ENCODE data around the gene ANTXRL. TPM values are rescaled to one million over a fixed set of nuclear protein-coding genes. Genes with fewer than 3 reads are reported as not detected.
"Not testable (repeated sequence)": the region's sequence is repeated elsewhere in the genome, so short reads cannot be mapped to it uniquely, and the experiment has no call there.

The ANTXRL gene
- total RNA-seq, 1 donor from 2014 or later: not detected

DNA sequence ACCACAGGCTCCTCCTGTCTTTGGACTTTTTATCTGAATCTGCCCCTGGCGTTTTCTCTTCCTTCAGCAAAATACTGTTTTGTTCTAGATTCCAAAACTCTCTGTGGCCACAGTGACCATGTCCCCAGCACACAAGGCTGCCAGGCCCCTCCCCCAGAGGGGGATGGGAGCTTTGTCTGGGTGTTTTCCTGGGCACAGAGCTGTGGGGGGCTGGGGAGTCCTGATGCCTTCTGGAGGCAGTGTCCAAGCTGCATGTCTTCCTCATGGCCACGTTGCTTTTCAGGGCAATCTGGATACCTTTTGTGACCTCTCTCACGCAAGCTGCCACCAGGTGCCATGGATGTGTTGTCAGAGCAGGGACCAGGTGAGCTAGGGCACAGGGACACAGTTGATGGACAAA lies 26.2 kb downstream of the ANTXRL start:
- no peaks in the 10 kb centered on the region for H3K27me3 Mint-ChIP-seq (ENCODE audit: low read depth)
- no peaks in the 10 kb centered on the region for H3K4me1 Mint-ChIP-seq (ENCODE audit: low read depth)
- no peak overlapping the region for H3K4me3 Mint-ChIP-seq (ENCODE audit: unreplicated experiment)
- TF ChIP-seq, protein P1, sequence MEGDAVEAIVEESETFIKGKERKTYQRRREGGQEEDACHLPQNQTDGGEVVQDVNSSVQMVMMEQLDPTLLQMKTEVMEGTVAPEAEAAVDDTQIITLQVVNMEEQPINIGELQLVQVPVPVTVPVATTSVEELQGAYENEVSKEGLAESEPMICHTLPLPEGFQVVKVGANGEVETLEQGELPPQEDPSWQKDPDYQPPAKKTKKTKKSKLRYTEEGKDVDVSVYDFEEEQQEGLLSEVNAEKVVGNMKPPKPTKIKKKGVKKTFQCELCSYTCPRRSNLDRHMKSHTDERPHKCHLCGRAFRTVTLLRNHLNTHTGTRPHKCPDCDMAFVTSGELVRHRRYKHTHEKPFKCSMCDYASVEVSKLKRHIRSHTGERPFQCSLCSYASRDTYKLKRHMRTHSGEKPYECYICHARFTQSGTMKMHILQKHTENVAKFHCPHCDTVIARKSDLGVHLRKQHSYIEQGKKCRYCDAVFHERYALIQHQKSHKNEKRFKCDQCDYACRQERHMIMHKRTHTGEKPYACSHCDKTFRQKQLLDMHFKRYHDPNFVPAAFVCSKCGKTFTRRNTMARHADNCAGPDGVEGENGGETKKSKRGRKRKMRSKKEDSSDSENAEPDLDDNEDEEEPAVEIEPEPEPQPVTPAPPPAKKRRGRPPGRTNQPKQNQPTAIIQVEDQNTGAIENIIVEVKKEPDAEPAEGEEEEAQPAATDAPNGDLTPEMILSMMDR (IDR thresholded peaks at IDR 0.05): no peak
- no peak for DNase-seq (ENCODE audit: low spot score)
- no peak overlapping the region for H3K27ac Mint-ChIP-seq (ENCODE audit: unreplicated experiment)
- no peaks in the 10 kb centered on the region for H3K36me3 Mint-ChIP-seq (ENCODE audit: low read depth)
- no peaks in the 10 kb centered on the region for H3K9me3 Mint-ChIP-seq (ENCODE audit: low read depth)

DNA sequence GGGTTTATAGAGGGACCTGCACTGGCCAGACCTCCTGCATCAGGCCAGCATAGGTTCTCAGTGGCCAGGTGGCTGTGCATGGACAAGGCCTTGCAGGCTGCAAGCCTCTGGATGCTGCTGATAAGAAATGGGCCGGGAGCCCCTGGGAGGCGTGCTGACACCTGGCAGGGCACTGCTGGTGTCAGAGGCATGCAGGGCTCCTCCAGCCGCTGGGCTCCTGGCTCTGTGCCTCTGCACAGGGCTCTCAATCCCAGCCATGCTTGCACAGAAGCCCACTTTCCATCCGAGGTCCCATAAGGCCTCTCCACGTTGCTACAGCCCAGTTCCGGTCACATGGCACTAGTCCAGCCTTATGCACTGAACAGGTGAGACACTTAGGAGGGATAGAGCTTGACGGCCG lies 27.3 kb downstream of the ANTXRL start:
- Mint-ChIP-seq H3K9me3 (ENCODE audit: low read depth) (no peaks in the 10 kb centered on the region), H3K36me3 (ENCODE audit: low read depth) (no peaks in the 10 kb centered on the region), H3K27me3 (ENCODE audit: low read depth) (no peaks in the 10 kb centered on the region), H3K4me3 (ENCODE audit: unreplicated experiment) (no peak overlapping the region), H3K4me1 (ENCODE audit: low read depth) (no peaks in the 10 kb centered on the region), H3K27ac (ENCODE audit: unreplicated experiment) (no peak overlapping the region)
- TF ChIP-seq, protein P1 (IDR thresholded peaks at IDR 0.05): no peak
- DNase-seq (ENCODE audit: low spot score): peak; percentile 78

DNA sequence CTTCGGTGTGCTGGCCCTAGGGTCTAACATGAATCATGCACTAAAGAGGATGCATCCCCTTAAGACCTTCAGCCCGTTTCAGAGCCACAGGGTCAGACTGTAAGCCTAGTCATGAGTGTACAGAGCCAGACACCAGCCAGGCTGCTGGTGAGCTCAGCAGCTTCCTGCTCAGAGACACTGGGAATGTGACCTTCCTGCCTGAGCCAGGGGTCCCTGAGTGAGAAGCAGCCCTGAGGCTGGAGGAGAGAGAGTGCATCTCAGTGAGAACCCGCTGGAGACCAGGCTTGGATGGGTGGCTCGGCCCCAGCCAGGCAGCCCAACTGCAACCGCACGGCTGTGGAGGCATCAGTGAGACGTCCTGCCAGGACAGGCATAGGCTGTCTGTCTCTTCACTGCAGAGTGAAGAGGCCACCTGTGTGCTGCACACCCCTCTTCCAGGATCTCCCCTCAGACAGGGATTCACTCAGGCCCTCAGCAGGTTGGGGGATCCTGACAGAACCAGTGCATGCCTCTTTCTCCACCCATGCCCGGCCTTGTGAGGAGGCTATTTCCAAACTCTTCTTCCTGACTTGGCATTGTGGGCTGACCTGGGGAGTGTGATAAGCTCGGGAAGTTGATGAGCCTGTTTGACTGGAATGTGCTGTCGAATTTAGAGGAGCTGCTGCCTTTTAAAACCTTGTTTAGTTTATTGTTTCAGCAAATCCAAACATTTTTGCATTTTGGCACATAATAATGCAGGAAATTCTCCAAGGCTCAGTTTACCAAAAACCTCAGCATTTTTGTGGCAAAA lies 28.5 kb downstream of the ANTXRL start:
- DNase-seq (ENCODE audit: low spot score); H3K9me3 Mint-ChIP-seq (ENCODE audit: low read depth); H3K27ac Mint-ChIP-seq (ENCODE audit: unreplicated experiment); H3K36me3 Mint-ChIP-seq (ENCODE audit: low read depth); H3K4me1 Mint-ChIP-seq (ENCODE audit: low read depth); H3K27me3 Mint-ChIP-seq (ENCODE audit: low read depth); H3K4me3 Mint-ChIP-seq (ENCODE audit: unreplicated experiment): not testable (repeated sequence)

DNA sequence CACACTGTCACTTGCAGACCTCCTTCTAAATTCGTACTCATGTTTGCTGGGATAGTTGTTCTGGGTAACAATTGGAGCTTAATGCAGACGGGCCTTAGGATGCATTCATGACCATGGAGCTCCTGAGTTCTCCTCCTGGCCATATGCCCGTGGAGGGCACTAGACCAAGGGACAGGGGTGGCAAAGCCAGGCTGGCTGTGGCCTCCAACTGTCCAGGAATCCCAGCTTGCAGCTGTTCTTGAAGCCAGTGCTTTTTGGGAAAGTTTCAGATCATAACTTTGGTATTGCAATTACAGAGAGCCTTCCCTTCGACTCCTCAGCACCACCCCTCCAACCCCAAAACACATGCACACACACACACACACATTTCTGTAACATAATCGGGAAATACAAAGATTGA lies 30.6 kb downstream of the ANTXRL start:
- Mint-ChIP-seq H3K4me3 (ENCODE audit: unreplicated experiment) (no peak overlapping the region), H3K36me3 (ENCODE audit: low read depth) (no peaks in the 10 kb centered on the region), H3K9me3 (ENCODE audit: low read depth) (no peaks in the 10 kb centered on the region), H3K27me3 (ENCODE audit: low read depth) (peaks cover 3% of the 10 kb centered on the region), H3K4me1 (ENCODE audit: low read depth) (no peaks in the 10 kb centered on the region), H3K27ac (ENCODE audit: unreplicated experiment) (no peak overlapping the region)
- TF ChIP-seq, protein P1 (IDR thresholded peaks at IDR 0.05): no peak
- DNase-seq (ENCODE audit: low spot score): no peak

DNA sequence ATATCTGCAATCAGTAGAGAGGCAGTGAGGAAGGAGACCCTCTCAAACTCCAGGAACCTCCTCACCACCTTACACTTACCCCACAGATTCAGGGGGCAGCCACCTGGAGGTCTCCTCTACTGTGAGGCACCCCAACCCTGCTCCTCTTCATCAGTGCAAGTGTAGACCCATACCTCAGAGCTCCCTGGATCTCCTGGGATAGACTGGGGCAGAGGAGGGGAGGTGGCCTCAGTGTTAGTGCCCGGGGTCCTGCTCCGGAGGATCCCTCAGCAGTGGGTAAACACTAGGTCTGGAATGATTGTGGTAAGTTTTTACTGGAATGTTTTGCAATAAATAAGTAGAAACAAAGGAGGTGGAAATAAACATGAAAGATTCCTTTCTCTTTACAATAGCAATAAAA lies 31.1 kb downstream of the ANTXRL start:
- no peak overlapping the region for H3K4me3 Mint-ChIP-seq (ENCODE audit: unreplicated experiment)
- no peaks in the 10 kb centered on the region for H3K4me1 Mint-ChIP-seq (ENCODE audit: low read depth)
- no peaks in the 10 kb centered on the region for H3K36me3 Mint-ChIP-seq (ENCODE audit: low read depth)
- peaks cover 3% of the 10 kb centered on the region for H3K27me3 Mint-ChIP-seq (ENCODE audit: low read depth)
- DNase-seq (ENCODE audit: low spot score): no peak
- TF ChIP-seq, protein P1 (IDR thresholded peaks at IDR 0.05): no peak
- H3K27ac Mint-ChIP-seq (ENCODE audit: unreplicated experiment): no peak overlapping the region
- no peaks in the 10 kb centered on the region for H3K9me3 Mint-ChIP-seq (ENCODE audit: low read depth)

DNA sequence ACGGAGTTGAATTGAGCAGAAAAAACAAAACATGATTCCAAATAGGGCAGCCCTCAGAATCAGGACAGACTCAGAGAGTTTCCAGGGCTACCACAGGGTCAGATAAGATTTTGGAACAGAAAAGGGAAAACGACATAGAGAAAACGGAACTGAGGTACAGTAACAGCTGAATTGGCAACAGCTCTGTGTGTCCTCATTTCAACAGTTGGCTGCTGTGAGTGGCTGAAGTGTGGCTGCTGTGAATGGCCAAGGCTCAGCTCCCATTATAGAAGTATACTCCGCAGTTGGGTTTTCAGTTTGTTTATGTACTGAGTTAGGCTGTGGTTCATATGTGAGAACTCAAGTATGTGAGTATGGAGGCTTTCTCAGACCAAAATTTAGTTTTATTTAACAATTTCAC lies 32.0 kb downstream of the ANTXRL start:
- Mint-ChIP-seq H3K27ac (ENCODE audit: unreplicated experiment) (no peak overlapping the region), H3K4me3 (ENCODE audit: unreplicated experiment) (no peak overlapping the region), H3K36me3 (ENCODE audit: low read depth) (no peaks in the 10 kb centered on the region)

More for the DNA sequence above, 32.0 kb downstream of the ANTXRL start:
- no peaks in the 10 kb centered on the region for H3K9me3 Mint-ChIP-seq (ENCODE audit: low read depth)
- DNase-seq (ENCODE audit: low spot score): no peak
- TF ChIP-seq, protein P1 (IDR thresholded peaks at IDR 0.05): no peak
- peaks cover 3% of the 10 kb centered on the region for H3K27me3 Mint-ChIP-seq (ENCODE audit: low read depth)
- no peaks in the 10 kb centered on the region for H3K4me1 Mint-ChIP-seq (ENCODE audit: low read depth)

All from chondrocyte (in vitro differentiated cells).